Measurements from ENCODE around the gene HSPB9. TPM values are rescaled to one million over a fixed set of nuclear protein-coding genes. Genes with fewer than 3 reads are reported as not detected.

Gene HSPB9
- total RNA-seq, 2 experiments from 2014 or later = not detected

DNA sequence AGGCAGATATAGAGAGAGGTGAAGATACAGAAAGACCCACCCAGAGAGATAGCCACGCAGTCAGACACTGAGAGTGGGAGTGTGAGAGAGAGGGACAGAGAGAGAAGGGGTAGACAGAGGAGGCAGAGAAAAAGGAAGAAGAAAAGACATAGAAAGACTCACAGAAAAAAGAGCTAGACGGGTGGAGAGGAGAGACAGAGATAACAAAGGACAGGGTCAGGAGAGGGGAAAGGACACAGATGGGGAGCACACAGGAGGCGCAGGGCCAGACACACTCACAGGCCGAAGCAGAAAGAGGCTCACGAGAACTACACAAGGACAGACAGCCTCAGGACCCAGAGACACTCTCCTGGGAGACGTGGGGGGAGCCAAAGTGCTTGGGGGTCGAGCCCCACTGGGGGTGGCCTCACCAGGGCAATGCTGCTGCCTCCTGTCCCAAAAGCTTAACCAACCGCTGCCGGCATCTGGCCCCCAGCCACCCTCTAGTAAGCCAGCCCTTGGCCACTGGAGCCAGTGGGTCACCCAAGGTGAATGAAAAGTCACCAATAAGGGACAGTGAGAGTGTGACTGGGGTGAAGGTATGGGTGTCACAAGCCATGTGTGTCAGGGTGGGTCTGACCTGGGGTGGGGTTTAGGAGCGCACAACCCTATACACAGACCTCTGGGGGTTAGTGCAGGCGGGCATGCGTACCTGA, 28.1 kb upstream of the HSPB9 start:
- H3K27me3 Mint-ChIP-seq = peaks cover 34% of the 10 kb centered on the region
- H3K27ac ChIP-seq (ENCODE audit: low read depth in 1 of 2, low read length in 2 of 2) = no peak overlapping the region
- no peaks in the 10 kb centered on the region for H3K36me3 ChIP-seq (ENCODE audit: insufficient read depth, low read length)
- no peak for TF ChIP-seq CTCF (IDR thresholded peaks at IDR 0.05)
- peaks cover 13% of the 10 kb centered on the region for H3K4me1 ChIP-seq (ENCODE audit: insufficient read depth, low read length)
- POLR2A ChIA-PET = no interaction called here
- no peak overlapping the region for H3K4me3 Mint-ChIP-seq
- peaks cover 10 to 11% of the 10 kb centered on the region in 2 experiments for H3K27me3 ChIP-seq (ENCODE audit: control insufficient read depth in 1 of 2, insufficient read depth in 2 of 2, low read length in 2 of 2)
- DNase-seq (no peak), ATAC-seq (ENCODE audit: poor library complexity) (no peak)
- no peak overlapping the region for H3K27ac Mint-ChIP-seq
- CTCF ChIA-PET = no interaction called here
- H3K36me3 Mint-ChIP-seq (ENCODE audit: low read depth) = no peaks in the 10 kb centered on the region
- no peaks in the 10 kb centered on the region for H3K9me3 ChIP-seq (ENCODE audit: control insufficient read depth in 1 of 2, insufficient read depth in 1 of 2, low read length in 2 of 2)
- H3K4me3 ChIP-seq (ENCODE audit: low read length) = no peak overlapping the region
- intact Hi-C loops (cut with DNase I, micrococcal nuclease) = no loop called here
- H3K9me3 Mint-ChIP-seq = no peaks in the 10 kb centered on the region
- H3K4me1 Mint-ChIP-seq (ENCODE audit: low read depth) = no peaks in the 10 kb centered on the region

DNA sequence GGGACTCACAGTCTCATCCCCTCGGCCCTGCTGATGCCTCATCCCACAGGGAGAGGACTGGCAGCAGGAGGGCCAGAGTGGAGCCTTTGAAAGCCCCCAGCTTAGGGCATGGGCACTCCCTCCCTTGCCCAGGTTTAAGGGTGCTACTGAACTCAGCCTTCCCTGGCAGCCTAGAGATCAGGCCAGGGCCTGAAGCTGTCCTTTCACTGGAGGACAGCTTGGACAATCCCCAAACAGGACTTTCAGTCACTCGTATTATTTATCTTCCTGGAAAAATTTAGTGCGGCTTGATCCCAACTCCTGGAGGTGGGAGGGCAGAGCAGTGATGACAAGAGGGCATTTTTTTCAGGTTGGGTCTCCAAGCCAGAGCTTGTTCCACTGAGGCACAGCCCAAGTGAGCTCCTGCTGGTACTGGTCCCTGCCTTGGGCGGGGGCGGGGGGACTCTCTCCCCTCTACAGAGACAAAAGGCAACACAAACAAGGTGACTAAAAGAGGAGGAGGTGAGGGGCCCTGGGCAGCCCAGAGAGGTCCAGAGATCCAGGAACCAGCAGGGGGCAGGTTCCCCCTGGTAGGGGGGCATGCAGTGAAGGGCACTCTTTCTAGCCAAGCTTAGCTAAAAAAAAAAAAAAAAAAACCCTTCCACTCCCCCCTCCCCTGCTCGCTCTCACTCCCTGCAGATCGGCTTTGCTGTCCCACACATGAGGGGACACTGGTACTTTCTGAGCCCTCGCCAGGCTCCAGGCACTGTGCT, 26.1 kb upstream of the HSPB9 start:
- intact Hi-C loops (cut with DNase I, micrococcal nuclease) = no loop called here
- no peak overlapping the region for H3K27ac ChIP-seq (ENCODE audit: low read depth in 1 of 2, low read length in 2 of 2)
- H3K36me3 Mint-ChIP-seq (ENCODE audit: low read depth) = no peaks in the 10 kb centered on the region
- CTCF ChIA-PET = no interaction called here
- DNase-seq (no peak), ATAC-seq (ENCODE audit: poor library complexity) (no peak)
- no peak overlapping the region for H3K27ac Mint-ChIP-seq
- H3K4me3 ChIP-seq (ENCODE audit: low read length) = no peak overlapping the region
- H3K27me3 ChIP-seq (ENCODE audit: control insufficient read depth in 1 of 2, insufficient read depth in 2 of 2, low read length in 2 of 2) = peaks cover 10 to 11% of the 10 kb centered on the region in 2 experiments
- no peaks in the 10 kb centered on the region for H3K4me1 Mint-ChIP-seq (ENCODE audit: low read depth)
- H3K36me3 ChIP-seq (ENCODE audit: insufficient read depth, low read length) = no peaks in the 10 kb centered on the region
- H3K9me3 Mint-ChIP-seq = no peaks in the 10 kb centered on the region
- no peaks in the 10 kb centered on the region for H3K9me3 ChIP-seq (ENCODE audit: control insufficient read depth in 1 of 2, insufficient read depth in 1 of 2, low read length in 2 of 2)
- no peak overlapping the region for H3K4me3 Mint-ChIP-seq
- TF ChIP-seq CTCF (IDR thresholded peaks at IDR 0.05) = no peak
- H3K4me1 ChIP-seq (ENCODE audit: insufficient read depth, low read length) = peaks cover 13% of the 10 kb centered on the region
- POLR2A ChIA-PET = interaction anchor here (1.6 kb wide), 1 partner anchor 16 kb away, joined by 5 read pairs; the partner anchor contains the start of gene DHX58
- peaks cover 30% of the 10 kb centered on the region for H3K27me3 Mint-ChIP-seq

DNA sequence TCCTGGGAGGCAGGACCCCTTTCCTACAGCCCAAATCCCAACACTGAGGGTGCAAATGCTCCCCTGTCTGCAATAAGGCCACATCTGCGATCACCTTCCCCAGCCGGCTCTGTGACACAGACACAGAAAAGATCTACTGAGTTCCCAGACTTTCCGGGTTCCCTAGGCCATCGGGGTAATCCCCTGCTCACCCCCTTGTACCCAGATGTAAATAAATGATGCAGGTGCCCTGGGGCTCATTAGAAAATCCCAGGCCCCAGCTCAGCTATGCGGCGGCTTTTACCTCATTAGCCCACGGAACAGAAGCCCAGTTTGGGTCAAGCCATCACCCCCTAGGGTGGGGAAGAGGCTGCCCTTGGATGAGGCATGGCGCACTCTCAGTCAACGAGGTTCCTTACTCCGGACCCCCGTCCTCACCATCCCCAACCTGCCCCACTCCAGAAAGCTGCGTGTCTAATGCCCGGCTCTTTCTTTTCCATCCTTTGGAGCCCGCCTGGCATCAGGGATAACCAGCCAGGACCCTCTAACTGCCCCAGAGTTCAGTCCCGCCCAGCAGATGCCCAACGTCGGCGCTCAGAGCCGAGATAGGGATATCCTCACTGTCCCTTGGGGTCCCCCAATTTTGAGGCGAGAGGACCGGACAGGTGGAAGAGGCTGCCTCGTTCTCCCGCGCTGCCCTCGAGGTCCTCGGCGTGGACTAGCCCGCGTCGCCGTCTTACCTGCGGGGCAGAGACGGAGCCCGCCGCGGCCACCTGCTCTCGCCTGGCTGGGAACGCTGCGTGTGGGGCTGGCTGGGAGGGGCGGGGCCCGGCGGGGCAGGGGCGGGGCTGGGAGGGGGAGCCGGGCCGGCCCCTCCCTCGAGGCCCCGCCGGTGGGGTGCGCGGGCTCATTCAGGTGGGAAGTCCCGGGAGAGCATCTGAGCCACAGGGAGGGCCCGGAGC, 24.6 kb upstream of the HSPB9 start, which contains the start of gene ZNF385C:
ZNF385C (minus strand) TSS at position 783 of the 941 bp plus-strand sequence. CDS start 35,417 bp downstream, outside the sequence.
- TF ChIP-seq CTCF (IDR thresholded peaks at IDR 0.05) = no peak
- H3K36me3 Mint-ChIP-seq (ENCODE audit: low read depth) = no peaks in the 10 kb centered on the region
- H3K9me3 ChIP-seq (ENCODE audit: control insufficient read depth in 1 of 2, insufficient read depth in 1 of 2, low read length in 2 of 2) = no peaks in the 10 kb centered on the region
- H3K27me3 Mint-ChIP-seq = peaks cover 30% of the 10 kb centered on the region
- no peaks in the 10 kb centered on the region for H3K9me3 Mint-ChIP-seq
- peaks cover 13% of the 10 kb centered on the region for H3K4me1 ChIP-seq (ENCODE audit: insufficient read depth, low read length)
- peaks cover 10 to 11% of the 10 kb centered on the region in 2 experiments for H3K27me3 ChIP-seq (ENCODE audit: control insufficient read depth in 1 of 2, insufficient read depth in 2 of 2, low read length in 2 of 2)
- CTCF ChIA-PET = interaction anchor here (1.2 kb wide), 1 partner anchor 72 kb away, joined by 3 read pairs; no protein-coding TSS in a partner anchor
- no peaks in the 10 kb centered on the region for H3K4me1 Mint-ChIP-seq (ENCODE audit: low read depth)
- intact Hi-C loops (cut with DNase I, micrococcal nuclease) = no loop called here
- H3K27ac ChIP-seq (ENCODE audit: low read depth in 1 of 2, low read length in 2 of 2) = no peak within 1 kb of the TSS
- DNase-seq (peak in 13 of 14 experiments; percentile 22 to 76 (median 39)), ATAC-seq (ENCODE audit: poor library complexity) (peak; percentile 83)
- H3K4me3 Mint-ChIP-seq = peak within 1 kb of the TSS; percentile 20
- H3K4me3 ChIP-seq (ENCODE audit: low read length) = peak within 1 kb of the TSS; percentile 38
- POLR2A ChIA-PET = interaction anchor here (1.4 kb wide), 2 partner anchors 15 to 81 kb away, joined by 4 to 5 read pairs; partner anchors contain the start of genes DHX58 and DNAJC7
- no peak within 1 kb of the TSS for H3K27ac Mint-ChIP-seq
- H3K36me3 ChIP-seq (ENCODE audit: insufficient read depth, low read length) = no peaks in the 10 kb centered on the region

Data from CD4-positive, alpha-beta T cell (primary cell).